HG03432 (cell line): ENCODE results near the gene ZBED4.
"Not testable (repeated sequence)": the region's sequence is repeated elsewhere in the genome, so short reads cannot be mapped to it uniquely, and the experiment has no call there.

Experiments used
- ATAC-seq: cut with Tn5 transposase; IDR thresholded peaks from one replicate; pipeline ENCODE4 v1.9.1; 2021; ENCODE audit warnings: mild to moderate bottlenecking, moderate library complexity; ENCODE audit not compliant: unreplicated experiment

The ZBED4 gene

GRCh38 chr22:49826603-49827270 lies 26.9 kb upstream of the ZBED4 start:
- ATAC-seq = peak; percentile 22

- ATAC-seq = peak; percentile 22
Observed at GRCh38 chr22:49827271-49827852, 26.3 kb upstream of the ZBED4 start.

DNA sequence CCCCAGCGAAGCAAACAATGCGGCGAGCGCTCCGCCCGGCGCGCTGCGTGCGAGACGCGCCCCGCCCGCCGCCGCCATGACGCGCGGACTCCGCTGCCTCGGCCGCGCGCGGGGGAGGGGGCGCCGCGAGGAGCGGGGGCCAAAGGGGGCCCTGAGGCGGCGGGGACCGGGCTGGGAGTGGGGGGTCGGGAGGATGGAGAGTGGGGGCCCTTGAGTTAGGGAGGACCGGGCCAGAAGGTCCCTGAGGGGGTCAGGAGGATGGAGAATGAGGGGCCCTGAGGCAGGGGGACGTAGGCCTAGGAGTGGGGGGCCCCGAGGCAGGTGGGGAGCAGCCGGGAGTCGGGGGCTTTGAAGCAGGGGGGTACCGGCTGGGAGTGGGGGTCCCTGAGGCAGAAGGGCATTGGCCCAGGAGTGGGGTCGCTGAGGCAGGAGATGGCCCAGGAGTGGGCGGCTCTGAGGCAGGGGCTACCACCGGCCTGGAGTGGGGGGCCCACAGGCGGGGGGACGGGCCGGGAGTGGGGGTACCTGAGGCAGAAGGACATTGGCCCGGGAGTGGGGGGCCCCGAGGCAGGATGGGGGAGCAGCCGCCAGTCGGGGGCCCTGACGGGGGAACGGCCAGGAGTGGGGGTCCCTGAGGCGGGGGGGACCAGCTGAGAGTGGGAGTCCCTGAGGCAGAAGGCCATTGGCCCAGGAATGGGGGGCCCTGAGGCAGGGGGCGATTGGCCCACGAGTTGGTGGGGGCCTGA lies 25.6 kb upstream of the ZBED4 start, which contains the start of gene BRD1:
BRD1 (minus strand) TSS at position 21 of the 746 bp plus-strand sequence. CDS start 3,556 bp downstream, outside the sequence.
- ATAC-seq = peak; percentile 49

- ATAC-seq = no peak
Observed at GRCh38 chr22:49828599-49828965, 25.1 kb upstream of the ZBED4 start.

DNA sequence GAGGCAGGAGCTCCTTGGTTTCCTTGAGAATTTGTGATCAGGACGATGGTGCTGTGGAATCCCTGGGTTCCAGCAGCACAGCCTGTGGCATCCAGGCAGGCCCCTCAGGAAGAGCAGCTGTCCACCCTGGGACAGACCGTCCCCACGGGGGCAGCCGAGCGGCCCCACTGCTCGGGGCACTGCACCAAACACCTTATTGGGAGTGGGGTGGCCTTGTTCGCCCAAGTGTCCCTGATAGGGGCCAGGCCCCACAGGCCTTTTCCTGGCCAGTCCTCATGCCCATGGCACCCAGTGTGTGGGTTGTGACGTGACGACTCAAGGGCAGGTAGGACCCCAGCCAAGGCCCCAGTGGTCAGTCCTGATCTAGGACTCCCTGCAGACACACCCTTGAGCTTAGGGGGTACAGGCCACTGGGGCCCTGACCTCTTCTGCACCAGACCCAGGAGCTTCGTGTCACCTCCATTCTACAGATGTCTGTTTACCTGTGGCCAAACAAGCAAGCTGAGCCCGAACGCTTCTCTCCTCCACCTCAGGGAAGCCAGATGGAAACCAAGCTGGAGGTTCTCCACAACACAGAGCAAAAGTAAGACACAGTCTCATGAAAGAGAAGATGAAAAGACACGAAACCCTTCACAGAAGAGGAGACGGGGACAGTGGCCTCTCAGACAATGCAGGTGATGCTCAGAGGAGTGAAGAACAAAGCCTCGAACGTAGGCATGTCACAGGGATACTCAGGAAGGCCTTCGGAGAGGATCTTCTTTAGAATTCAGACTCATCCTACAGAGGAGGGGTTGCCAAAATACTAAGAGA lies 24.4 kb upstream of the ZBED4 start:
- ATAC-seq = no peak

- no peak for ATAC-seq
Observed at GRCh38 chr22:49833340-49834007, 20.2 kb upstream of the ZBED4 start.

DNA sequence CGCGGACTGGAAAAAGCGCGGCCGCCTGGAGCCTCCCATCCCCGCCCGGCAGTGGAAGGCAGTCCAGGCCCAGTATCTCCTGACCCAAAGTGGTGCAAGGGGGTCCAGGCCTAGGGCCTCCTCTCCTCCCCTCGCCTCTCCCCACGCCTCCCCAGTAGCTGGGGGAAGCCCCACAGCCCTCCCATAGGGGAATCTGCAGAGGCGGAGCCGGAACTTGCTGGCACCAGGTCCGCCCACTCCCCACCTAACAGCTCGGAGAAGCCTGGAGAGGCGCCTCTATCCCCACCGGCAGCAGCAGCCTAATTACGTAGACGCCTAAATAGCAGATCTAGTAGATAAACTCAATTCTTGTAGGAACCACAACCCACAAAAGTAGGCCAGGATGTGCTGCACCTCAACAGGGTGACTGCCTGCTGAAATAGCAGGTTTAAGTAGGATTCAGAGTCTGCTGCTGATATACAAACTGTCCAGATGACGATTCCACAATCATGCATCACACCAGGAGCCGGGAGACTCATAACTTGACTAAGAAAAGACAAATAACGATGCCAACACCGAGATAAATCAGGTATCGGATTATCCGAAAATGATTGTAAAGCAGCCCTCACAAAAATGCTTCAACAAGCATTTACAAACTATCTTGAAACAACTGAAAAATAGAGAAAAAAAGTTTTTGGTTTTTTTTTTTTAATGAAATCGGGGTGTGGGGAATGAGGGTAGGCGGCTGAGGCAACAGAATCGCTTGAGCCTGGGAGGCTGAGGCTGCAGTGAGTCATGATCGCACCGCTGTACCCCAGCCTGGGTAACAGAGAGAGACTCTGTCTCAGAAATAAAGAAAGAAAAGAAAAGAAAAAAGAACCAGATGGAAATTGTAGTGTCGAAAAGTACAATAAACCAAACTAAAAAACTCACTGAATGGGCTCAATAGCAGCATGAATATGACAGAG lies 14.6 kb upstream of the ZBED4 start:
- ATAC-seq = peak; percentile 75

- no peak for ATAC-seq
Observed at GRCh38 chr22:49845241-49845640, 8.4 kb upstream of the ZBED4 start.

GRCh38 chr22:49845666-49846459 lies 7.8 kb upstream of the ZBED4 start:
- ATAC-seq = no peak

DNA sequence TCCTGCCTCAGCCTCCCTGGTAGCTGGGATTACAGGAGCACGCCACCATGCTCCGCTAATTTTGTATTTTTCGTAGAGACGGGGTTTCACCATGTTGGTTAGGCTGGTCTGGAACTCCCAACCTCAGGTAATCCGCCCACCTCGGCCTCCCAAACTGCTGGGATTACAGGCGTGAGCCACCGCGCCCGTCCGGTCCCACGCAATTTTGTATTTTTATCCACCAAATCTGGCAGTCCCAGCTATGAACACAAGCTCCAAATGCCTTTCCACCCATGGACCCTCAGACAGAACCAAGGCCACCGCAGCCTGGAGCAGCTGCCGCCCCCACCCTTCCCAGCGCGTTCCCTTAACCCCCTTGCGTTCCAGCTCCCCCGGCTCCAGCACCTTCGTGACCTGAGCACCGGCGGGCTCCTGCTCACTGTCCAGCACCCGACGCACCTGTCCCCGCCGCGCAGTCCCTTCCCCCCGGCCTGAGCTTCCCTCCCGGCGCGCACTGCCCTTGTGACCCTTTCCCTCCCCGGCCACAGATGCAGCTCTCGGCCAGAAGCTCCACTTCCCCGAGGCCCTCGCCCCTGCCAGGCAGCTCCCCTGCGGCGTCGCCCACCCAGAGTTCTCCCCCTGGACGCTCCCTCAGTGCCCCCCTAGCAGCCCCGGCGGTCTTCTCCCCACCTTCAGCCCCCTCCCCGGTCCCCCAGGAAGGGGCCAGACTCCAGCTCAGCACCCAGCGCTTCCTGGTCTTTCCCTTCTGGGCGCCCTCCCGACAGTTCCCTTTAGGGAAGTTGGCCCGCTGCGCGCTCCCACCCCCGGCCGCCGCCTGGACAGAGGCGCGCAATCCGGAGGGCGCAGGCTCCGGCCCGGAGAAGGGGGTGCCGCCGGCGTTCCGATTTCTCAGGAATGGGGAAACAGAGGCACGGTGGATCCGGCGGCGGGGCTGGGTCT lies 5.6 kb upstream of the ZBED4 start:
- no peak for ATAC-seq

DNA sequence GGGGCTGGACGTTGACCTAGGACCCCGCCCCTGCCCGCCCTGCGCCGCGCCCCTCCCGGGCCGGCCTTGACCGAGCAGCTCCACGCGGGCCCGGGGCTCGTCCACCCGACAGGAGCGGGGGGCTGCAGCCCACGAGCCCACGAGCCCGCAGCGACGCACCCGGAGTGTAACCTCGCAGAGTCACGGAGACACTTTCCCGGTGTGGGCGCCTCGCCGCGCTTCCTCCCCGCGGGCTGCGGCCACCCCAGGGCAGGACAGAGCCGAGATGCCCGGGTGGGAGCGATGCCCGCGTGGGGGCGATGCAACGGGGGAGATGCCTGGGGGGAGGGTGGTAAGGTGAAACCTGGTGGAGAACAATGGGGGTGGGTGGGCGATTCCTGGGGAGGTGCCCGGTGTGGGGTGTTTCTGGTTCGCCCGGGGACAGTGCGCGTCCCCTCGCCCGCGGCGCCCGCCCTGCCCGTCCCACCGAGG lies 4.9 kb upstream of the ZBED4 start:
- no peak for ATAC-seq

- no peak for ATAC-seq
Observed at GRCh38 chr22:49849161-49850020, 4.3 kb upstream of the ZBED4 start.

- ATAC-seq = no peak
Observed at GRCh38 chr22:49850021-49850911, 3.4 kb upstream of the ZBED4 start.

DNA sequence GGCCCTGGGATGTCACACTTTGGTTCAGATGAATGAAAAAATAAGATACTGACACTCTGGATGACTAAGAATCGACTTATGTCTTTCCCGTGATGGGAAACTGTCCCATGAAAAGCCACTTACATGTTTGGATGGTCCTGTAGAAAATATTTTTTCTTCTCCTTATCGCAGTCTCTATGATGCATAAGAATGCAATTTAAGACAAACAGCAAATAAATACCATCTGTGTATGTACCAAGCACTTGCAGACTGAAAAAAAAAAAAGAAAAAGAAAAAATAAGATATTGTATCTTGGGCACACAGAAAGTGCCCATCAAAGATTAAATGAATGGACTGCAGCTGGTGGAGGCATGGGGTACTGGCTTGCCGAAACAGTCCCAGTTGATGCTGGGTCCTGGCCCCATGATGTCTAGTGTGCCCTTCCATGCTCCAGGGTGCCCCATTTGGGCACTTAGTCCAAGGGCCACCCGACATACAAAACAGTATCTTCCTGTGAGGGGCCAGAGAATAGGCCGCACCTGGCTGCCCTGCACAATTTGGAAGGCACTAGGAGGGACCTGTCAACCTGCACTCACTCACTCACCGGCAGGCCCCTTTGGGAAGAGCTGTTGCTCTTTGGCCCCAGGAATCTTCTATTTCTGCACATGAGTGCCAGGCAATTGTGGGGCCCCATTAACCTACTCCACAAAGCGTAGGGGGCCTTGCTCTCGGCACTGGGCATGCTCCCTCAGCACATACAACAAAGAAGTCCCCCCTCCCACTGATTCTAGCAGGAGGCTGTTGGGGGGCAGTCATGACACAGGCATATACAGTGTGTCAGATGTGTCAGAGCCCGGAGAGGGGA lies 2.5 kb upstream of the ZBED4 start:
- ATAC-seq = no peak

DNA sequence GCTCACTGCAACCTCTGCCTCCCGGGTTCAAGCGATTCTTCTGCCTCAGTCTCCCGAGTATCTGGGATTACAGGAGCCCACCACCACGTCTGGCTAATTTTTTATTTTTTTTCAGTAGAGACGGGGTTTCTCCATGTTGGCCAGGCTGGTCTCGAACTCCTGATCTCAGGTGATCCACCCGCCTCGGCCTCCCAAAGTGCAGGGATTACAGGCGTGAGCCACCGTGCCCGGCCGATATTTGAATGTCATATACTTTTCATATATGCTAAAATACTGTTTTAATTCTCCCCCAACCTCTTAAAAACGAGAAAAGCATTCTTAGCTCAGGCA lies 1.1 kb upstream of the ZBED4 start:
- not testable (repeated sequence) for ATAC-seq
